ENCODE data around the gene LIMK2.
"Not testable (repeated sequence)": the region's sequence is repeated elsewhere in the genome, so short reads cannot be mapped to it uniquely, and the experiment has no call there.

LIMK2 gene

DNA sequence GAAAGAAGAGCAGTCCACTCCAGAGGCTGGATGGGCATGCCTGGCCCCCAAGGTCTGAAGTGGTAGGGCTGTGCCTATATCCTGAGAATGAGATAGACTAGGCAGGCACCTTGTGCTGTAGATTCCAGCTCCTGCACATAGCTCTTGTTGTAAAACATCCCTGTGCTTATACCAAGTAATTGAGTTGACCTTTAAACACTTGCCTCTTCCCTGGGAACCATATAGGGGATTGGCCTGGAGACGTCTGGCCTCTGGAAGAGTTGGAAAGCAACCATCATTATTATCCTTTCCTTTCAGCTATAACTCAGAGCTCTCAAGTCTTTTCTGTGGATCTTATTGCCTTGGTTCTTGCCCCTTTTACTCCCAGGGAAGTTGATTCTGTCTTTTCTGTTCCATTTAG, 15.1 kb downstream of the LIMK2 start:
- no peak for DNase-seq (ENCODE audit: extremely low read depth, low read depth)
- TF ChIP-seq, protein P1, sequence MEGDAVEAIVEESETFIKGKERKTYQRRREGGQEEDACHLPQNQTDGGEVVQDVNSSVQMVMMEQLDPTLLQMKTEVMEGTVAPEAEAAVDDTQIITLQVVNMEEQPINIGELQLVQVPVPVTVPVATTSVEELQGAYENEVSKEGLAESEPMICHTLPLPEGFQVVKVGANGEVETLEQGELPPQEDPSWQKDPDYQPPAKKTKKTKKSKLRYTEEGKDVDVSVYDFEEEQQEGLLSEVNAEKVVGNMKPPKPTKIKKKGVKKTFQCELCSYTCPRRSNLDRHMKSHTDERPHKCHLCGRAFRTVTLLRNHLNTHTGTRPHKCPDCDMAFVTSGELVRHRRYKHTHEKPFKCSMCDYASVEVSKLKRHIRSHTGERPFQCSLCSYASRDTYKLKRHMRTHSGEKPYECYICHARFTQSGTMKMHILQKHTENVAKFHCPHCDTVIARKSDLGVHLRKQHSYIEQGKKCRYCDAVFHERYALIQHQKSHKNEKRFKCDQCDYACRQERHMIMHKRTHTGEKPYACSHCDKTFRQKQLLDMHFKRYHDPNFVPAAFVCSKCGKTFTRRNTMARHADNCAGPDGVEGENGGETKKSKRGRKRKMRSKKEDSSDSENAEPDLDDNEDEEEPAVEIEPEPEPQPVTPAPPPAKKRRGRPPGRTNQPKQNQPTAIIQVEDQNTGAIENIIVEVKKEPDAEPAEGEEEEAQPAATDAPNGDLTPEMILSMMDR (IDR thresholded peaks at IDR 0.05; ENCODE audit: low read depth, low read length, missing control alignments) = no peak
- H3K4me3 ChIP-seq (replicated peaks; ENCODE audit: low read depth, low read length) = no peak overlapping the region

- no peak for DNase-seq (ENCODE audit: extremely low read depth, low read depth)
- no peak overlapping the region for H3K4me3 ChIP-seq (replicated peaks; ENCODE audit: low read depth, low read length)
- TF ChIP-seq, protein P1 (IDR thresholded peaks at IDR 0.05; ENCODE audit: low read depth, low read length, missing control alignments) = no peak
Observed at GRCh38 chr22:31229402-31230079, 17.4 kb downstream of the LIMK2 start.

GRCh38 chr22:31230155-31230870, 18.2 kb downstream of the LIMK2 start:
- H3K4me3 ChIP-seq (replicated peaks; ENCODE audit: low read depth, low read length) = no peak overlapping the region
- DNase-seq (ENCODE audit: extremely low read depth, low read depth) = no peak
- TF ChIP-seq, protein P1 (IDR thresholded peaks at IDR 0.05; ENCODE audit: low read depth, low read length, missing control alignments) = no peak

DNA sequence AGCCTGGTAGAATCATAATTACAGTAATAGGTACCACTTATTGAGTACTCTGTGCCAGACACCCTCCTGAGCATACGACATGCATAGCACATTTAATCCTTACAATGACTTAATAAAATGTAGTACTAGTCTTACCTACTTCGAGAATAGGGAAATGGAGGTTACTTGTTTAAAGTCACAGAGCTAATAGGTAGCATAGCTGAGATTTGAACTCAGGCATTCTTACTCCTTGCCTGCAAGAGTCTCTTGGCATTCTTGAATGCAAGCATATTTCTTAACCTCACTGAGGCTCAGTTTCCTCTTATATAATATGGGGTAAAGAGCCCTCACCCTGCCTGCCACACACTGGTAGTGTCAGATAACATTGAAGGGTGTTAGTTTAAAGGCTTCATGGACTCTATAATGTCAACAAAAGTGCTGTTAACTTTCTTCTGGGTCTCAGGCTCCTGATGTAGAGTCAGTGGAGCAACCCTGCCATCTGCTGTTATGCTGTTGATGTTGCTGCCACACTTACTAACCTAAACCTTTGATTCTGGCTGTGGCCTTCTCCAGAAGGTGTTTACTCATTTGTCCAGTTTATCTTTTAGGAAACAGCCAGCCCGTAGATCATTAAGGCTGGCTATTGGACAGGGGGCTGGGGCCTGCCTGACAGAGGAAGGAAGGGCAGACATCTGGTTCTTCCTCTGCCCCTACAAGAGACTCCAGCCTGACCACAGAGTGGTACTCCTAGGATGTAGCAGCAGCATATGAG, 18.9 kb downstream of the LIMK2 start:
- DNase-seq (ENCODE audit: extremely low read depth, low read depth) = no peak
- TF ChIP-seq, protein P1 (IDR thresholded peaks at IDR 0.05; ENCODE audit: low read depth, low read length, missing control alignments) = peak; percentile 66
- no peak overlapping the region for H3K4me3 ChIP-seq (replicated peaks; ENCODE audit: low read depth, low read length)

DNA sequence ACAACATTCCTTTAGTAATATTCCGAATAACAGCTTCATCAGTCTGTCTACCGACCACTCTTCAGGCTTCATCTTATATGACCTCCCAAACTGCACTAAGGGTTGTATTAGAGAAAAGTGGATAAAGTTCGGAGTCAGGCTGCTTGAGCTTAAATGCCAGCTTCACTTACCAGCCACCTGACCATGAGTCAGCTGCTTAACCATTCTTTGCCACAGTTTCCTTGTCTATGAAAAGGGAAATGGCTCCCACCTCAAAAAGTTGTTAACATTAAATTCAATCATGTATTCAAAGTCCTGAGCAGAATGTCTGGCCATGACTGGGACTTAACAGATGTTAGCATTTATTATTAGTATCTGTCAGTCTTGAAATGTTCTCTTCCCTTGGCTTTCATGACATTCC, 20.9 kb downstream of the LIMK2 start:
- TF ChIP-seq, protein P1 (IDR thresholded peaks at IDR 0.05; ENCODE audit: low read depth, low read length, missing control alignments) = no peak
- H3K4me3 ChIP-seq (replicated peaks; ENCODE audit: low read depth, low read length) = no peak overlapping the region
- DNase-seq (ENCODE audit: extremely low read depth, low read depth) = no peak

DNA sequence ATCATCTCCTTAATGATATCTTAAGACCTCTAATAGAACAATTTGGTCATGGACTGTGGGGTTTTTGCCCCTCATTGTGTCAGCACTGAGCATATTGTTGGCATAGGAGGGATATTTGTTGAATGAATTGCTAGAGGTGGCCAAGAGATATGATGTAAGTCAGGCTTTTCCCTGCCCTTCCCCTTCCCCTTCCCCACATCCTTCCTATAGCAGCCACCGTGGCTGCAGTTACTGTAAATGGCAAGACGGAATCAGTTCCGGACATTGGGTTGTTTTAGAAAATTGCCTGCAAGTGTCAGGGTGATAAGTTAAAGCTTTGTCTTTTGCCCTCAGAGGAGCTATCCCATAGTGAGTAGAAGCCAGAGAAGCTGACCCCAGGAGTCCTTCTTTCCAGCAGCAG, 23.0 kb downstream of the LIMK2 start:
- no peak overlapping the region for H3K4me3 ChIP-seq (replicated peaks; ENCODE audit: low read depth, low read length)
- TF ChIP-seq, protein P1 (IDR thresholded peaks at IDR 0.05; ENCODE audit: low read depth, low read length, missing control alignments) = no peak
- no peak for DNase-seq (ENCODE audit: extremely low read depth, low read depth)

DNA sequence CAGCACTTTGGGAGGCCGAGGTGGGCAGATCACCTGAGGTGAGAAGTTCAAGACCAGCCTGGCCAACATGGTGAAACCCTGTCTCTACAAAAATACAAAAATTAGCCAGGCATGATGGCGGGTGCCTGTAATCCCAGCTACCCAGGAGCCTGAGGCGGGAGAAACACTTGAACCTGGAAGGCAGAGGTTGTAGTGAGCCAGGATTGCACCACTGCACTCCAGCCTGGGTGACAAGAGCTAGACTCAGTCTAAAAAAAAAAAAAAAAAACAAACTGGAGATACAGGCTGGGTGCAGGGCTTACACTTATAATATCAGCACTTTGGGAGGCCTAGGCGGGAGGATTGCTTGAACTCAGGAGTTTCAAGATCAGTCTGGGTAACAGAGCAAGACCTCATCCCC, 23.9 kb downstream of the LIMK2 start:
- not testable (repeated sequence) for H3K4me3 ChIP-seq (replicated peaks; ENCODE audit: low read depth, low read length); DNase-seq (ENCODE audit: extremely low read depth, low read depth)

Data from HFF-Myc (cell line).